A673 (cell line): ENCODE data around the gene ALG1. TPM values are rescaled to one million over a fixed set of nuclear protein-coding genes. Genes with fewer than 3 reads are reported as not detected.

Experiments
- BruUV-seq: library from RNA; stranded (reverse); fragments of 400-500 nt; replicated peaks from 2 replicates; lab custom pipeline; 2021; lab: Mats Ljungman, UMichigan
- CTCF ChIA-PET: fragments of 300-600 bp; sonication (Branson Sonifier 250); formaldehyde crosslinking; loops from one replicate; lab custom pipeline; 2022; ENCODE audit warnings: antibody characterized with exemption; lab: Charles Lee
- POLR2A ChIA-PET: fragments of 300-600 bp; sonication (Branson Sonifier 250); formaldehyde crosslinking; loops from one replicate; lab custom pipeline; 2022; ENCODE audit warnings: antibody characterized with exemption; ENCODE audit not compliant: low non-redundant PET; lab: Charles Lee
- DNase-seq: peaks from one replicate; pipeline ENCODE4 v3.0.0-alpha.2; 2015; ENCODE audit warnings: low spot score
- H3K27ac ChIP-seq: fragments of 200-600 bp; sonication (generic); 2 replicates; pipeline ENCODE4 v1.5.1; 2016; ENCODE audit warnings: mixed run types, low read depth, mild to moderate bottlenecking, mixed read lengths, antibody characterized with exemption, low read length; ENCODE audit not compliant: poor library complexity, severe bottlenecking
- H3K27me3 ChIP-seq: fragments of 200-600 bp; sonication (generic); replicated peaks from 2 replicates; pipeline ENCODE4 v1.6.1; 2017; ENCODE audit warnings: mixed run types, low read depth, mild to moderate bottlenecking, mixed read lengths, antibody characterized with exemption, low read length; ENCODE audit not compliant: insufficient read depth, poor library complexity
- H3K36me3 ChIP-seq: fragments of 200-600 bp; sonication (generic); 2 replicates; pipeline ENCODE4 v1.6.1; 2016; ENCODE audit warnings: mixed run types, mild to moderate bottlenecking, mixed read lengths, antibody characterized with exemption, low read length; ENCODE audit not compliant: insufficient read depth, poor library complexity, severe bottlenecking
- H3K4me1 ChIP-seq: fragments of 200-600 bp; sonication (generic); 2 replicates; pipeline ENCODE4 v1.6.1; 2017; ENCODE audit warnings: mixed run types, mild to moderate bottlenecking, mixed read lengths, antibody characterized with exemption, low read length; ENCODE audit not compliant: insufficient read depth, poor library complexity, severe bottlenecking
- H3K4me3 ChIP-seq: fragments of 200-600 bp; sonication (generic); 2 replicates; pipeline ENCODE4 v1.5.1; 2016; ENCODE audit warnings: low read depth, mixed run types, mild to moderate bottlenecking, mixed read lengths, low read length; ENCODE audit not compliant: poor library complexity, severe bottlenecking
- H3K9me3 ChIP-seq: fragments of 200-600 bp; sonication (generic); 2 replicates; pipeline ENCODE4 v1.6.1; 2016; ENCODE audit warnings: mixed run types, low read depth, mild to moderate bottlenecking, mixed read lengths, antibody characterized with exemption, low read length; ENCODE audit not compliant: poor library complexity, severe bottlenecking
- EZH2 ChIP-seq: fragments of 200-600 bp; sonication (generic); IDR thresholded peaks from 2 replicates; pipeline ENCODE4 v1.6.1; 2017; ENCODE audit warnings: borderline replicate concordance, low read depth, mild to moderate bottlenecking, mixed read lengths, antibody characterized with exemption, low read length; ENCODE audit not compliant: poor library complexity, severe bottlenecking
- intact Hi-C: fragments of 100-400 bp; cut with micrococcal nuclease; formaldehyde crosslinking; loops from one replicate; pipeline ENCODE4 v1.10.0; 2022; ENCODE audit not compliant: unreplicated experiment
- total RNA-seq: library from RNA; stranded (reverse); gene quantifications from 2 replicates; pipeline ENCODE4 v1.2.3, GENCODE V29; 2021
- TF ChIP-seq, protein P1 (sequence below): fragments of 300-800, 200-600 bp; sonication (generic); conservative IDR thresholded peaks from 2 replicates; pipeline ENCODE4 v1.5.1; 2017; ENCODE audit warnings: low read depth, mild to moderate bottlenecking, antibody characterized with exemption, low read length, moderate library complexity, mixed read lengths

ALG1 gene
- total RNA-seq, 1 experiment from 2014 or later = 29.8 TPM

DNA sequence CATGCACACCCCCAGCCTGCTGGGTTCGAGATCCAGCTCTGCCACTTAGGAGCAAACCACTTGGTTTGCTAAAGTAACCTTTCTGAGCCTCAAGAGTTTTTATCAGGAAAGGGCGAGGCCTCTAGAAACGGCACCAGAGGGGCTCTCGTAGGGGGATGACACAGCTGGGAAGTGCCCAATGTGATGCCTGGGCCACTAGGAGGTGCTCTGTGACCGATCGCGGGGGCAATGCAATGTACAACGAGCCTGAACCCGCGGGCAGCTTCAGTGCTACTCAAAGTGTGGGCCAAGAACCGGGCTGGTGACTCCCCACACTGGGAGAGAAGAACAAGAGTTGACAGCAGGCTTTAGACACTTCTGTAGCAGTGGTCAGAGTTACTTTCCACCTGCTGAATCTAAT is 15.3 kb upstream of the ALG1 start:
- POLR2A ChIA-PET = no interaction called here
- Histone ChIP-seq H3K27ac (no peak overlapping the region), H3K4me1 (no peaks in the 10 kb centered on the region), H3K27me3 (peaks cover 5% of the 10 kb centered on the region), H3K4me3 (no peak overlapping the region), H3K36me3 (no peaks in the 10 kb centered on the region), H3K9me3 (no peaks in the 10 kb centered on the region)
- intact Hi-C loops = no loop called here
- BruUV-seq = no TSS peak
- TF ChIP-seq EZH2 = no peak
- TF ChIP-seq, protein P1, sequence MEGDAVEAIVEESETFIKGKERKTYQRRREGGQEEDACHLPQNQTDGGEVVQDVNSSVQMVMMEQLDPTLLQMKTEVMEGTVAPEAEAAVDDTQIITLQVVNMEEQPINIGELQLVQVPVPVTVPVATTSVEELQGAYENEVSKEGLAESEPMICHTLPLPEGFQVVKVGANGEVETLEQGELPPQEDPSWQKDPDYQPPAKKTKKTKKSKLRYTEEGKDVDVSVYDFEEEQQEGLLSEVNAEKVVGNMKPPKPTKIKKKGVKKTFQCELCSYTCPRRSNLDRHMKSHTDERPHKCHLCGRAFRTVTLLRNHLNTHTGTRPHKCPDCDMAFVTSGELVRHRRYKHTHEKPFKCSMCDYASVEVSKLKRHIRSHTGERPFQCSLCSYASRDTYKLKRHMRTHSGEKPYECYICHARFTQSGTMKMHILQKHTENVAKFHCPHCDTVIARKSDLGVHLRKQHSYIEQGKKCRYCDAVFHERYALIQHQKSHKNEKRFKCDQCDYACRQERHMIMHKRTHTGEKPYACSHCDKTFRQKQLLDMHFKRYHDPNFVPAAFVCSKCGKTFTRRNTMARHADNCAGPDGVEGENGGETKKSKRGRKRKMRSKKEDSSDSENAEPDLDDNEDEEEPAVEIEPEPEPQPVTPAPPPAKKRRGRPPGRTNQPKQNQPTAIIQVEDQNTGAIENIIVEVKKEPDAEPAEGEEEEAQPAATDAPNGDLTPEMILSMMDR = peak; percentile 77
- DNase-seq = peak; percentile 63
- CTCF ChIA-PET = interaction anchor here (0.6 to 1.1 kb wide), 3 partner anchors 28 to 1535 kb away, joined by 3 read pairs; no protein-coding TSS in a partner anchor

DNA sequence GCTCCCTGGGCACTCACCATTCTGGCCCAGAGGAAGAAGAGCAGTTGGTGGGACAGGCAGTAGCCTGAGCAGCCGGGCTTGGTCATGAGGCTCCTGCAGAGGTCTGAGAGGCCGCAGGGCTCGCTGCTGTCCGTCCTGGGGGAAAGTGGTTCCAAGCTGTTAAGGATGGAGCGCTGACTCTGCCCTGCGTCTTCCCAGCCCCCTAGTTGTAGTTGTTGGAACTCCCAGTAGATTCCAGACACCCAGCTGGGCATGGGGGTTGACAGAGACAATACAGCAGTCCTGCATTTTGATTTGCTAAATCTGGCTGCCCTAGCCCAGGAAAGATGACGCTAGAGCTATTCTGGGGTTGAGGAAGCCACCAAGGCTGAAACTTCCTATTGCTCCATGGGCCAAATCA is 13.2 kb upstream of the ALG1 start:
- Histone ChIP-seq H3K4me1 (no peaks in the 10 kb centered on the region), H3K9me3 (no peaks in the 10 kb centered on the region), H3K36me3 (no peaks in the 10 kb centered on the region), H3K4me3 (no peak overlapping the region), H3K27ac (no peak overlapping the region), H3K27me3 (peaks cover 14% of the 10 kb centered on the region)
- ChIA-PET POLR2A (no interaction called here), CTCF (no interaction called here)
- DNase-seq = peak; percentile 55
- no TSS peak for BruUV-seq
- TF ChIP-seq, protein P1 = peak; percentile 28; the same call in 1 of the 2 replicates
- TF ChIP-seq EZH2 = no peak
- intact Hi-C loops = no loop called here

DNA sequence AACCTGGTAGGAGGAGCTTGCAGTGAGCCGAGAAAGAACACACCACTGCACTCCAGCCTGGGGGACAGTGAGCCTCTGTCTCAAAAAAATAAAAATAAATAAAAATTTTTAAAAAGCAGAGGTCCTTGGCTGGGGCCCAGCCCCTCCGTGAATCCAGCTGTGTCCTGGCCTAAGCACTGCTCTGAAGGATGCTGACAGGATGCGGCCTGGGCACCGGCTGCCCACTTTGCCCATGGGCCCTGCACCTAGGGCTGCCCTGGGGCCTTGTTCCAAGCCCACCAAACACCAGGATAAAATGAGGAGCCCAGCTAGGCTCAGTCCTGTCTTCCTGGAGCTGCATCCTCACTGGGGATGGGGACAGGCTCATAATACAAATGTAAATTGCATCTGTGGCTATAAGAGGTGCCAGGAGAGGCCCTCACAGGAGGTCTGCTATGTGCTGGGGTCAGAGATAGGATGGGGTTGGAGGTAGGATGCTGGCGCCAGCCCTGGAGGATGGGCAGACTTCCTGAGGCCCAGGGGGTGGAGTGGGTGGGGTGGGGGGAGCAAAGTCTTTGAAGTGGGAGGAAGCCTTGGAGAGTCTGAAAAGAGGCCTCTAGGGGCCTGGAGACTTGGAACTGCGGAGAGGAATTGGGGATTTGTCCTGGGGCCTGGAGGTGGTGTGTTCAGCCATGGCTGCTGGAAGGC is 12.1 kb upstream of the ALG1 start:
- TF ChIP-seq, protein P1 = no peak
- no peak for TF ChIP-seq EZH2
- POLR2A ChIA-PET = no interaction called here
- Histone ChIP-seq H3K9me3 (no peaks in the 10 kb centered on the region), H3K27ac (no peak overlapping the region), H3K36me3 (no peaks in the 10 kb centered on the region), H3K4me1 (no peaks in the 10 kb centered on the region), H3K27me3 (peaks cover 21% of the 10 kb centered on the region), H3K4me3 (no peak overlapping the region)
- intact Hi-C loops = no loop called here
- CTCF ChIA-PET = no interaction called here
- no peak for DNase-seq
- no TSS peak for BruUV-seq
